Adipose tissue (tissue), 3 donors: Measurements from ENCODE around the gene U2AF2. TPM values are rescaled to one million over a fixed set of nuclear protein-coding genes. Genes with fewer than 3 reads are reported as not detected.

Source experiments
- H3K27ac ChIP-seq: one replicate; pipeline ENCODE4 v1.5.1; 2013; ENCODE audit warnings: low read depth, low read length
- WGBS, 3 donors: extraction: QIAGEN DNeasy Blood & Tissue Kit; methylation state at CpG; one replicate each; pipeline ENCODE4 v1.1.7; 2013; 5-methylcytosine and 5-hydroxymethylcytosine counted together
- polyA plus RNA-seq, 3 donors: library from polyadenylated mRNA; stranded (reverse); fragments of 200-250 nt; gene quantifications; one replicate each; pipeline ENCODE4 v1.2.3, GENCODE V29; 2013
- donor health status: healthy with polysubstance abuse.
- donor health status: Bipolar disorder and iron deficiency.
- donor health status: healthy.

U2AF2 gene
- polyA plus RNA-seq, result 100 to 1,000 TPM in 1 of 3 donors, 10 to 100 TPM in 2; 54.3 to 122 (median 95.0) TPM

GRCh38 chr19:55654868-55655647 is at the start of gene U2AF2:
Gene U2AF2 (plus strand): TSS chr19:55655035. CDS start chr19:55655105, 70 bp downstream.
- 0 to 1% (median 0%) methylated on average over 68 to 95 of the region's 95 CpGs for WGBS, 3 donors
- H3K27ac ChIP-seq, result peak within 1 kb of the TSS; percentile 92

GRCh38 chr19:55605207-55605636 is 49.6 kb upstream of the U2AF2 start:
- H3K27ac ChIP-seq, result peak overlapping the region; percentile 80
- 0 to 1% (median 1%) methylated on average over 36 to 43 of the region's 43 CpGs for WGBS, 3 donors

GRCh38 chr19:55605637-55606470 is 49.0 kb upstream of the U2AF2 start, which contains the start of gene ZNF865:
Gene ZNF865 (plus strand): TSS chr19:55605647. CDS start chr19:55613619, 7,972 bp downstream.
- 0 to 1% (median 1%) methylated on average over 18 to 44 of the region's 44 CpGs for WGBS, 3 donors
- H3K27ac ChIP-seq, result peak within 1 kb of the TSS; percentile 80

- WGBS, 3 donors, result 15 to 24% (median 17%) methylated on average over 12 of the region's 12 CpGs
- H3K27ac ChIP-seq, result no peak overlapping the region
Measured at GRCh38 chr19:55606471-55606787, 48.4 kb upstream of the U2AF2 start.

- no peak overlapping the region for H3K27ac ChIP-seq
Measured at GRCh38 chr19:55606817-55607216, 48.0 kb upstream of the U2AF2 start.

GRCh38 chr19:55609326-55609725 is 45.5 kb upstream of the U2AF2 start:
- 61 to 95% (median 69%) methylated on average over 5 of the region's 5 CpGs for WGBS, 3 donors
- H3K27ac ChIP-seq, result no peak overlapping the region

More at GRCh38 chr19:55606817-55607216, 48.0 kb upstream of the U2AF2 start:
- WGBS, 3 donors, result 63 to 69% (median 66%) methylated on average over 9 of the region's 9 CpGs

GRCh38 chr19:55611300-55611982 is 43.4 kb upstream of the U2AF2 start:
- WGBS, 3 donors, result 59 to 79% (median 78%) methylated on average over 15 of the region's 15 CpGs
- H3K27ac ChIP-seq, result no peak overlapping the region

- H3K27ac ChIP-seq, result no peak overlapping the region
- 80 to 88% (median 83%) methylated on average over 3 of the region's 3 CpGs for WGBS, 3 donors
Measured at GRCh38 chr19:55611983-55612645, 42.7 kb upstream of the U2AF2 start.

- WGBS, 3 donors, result 92 to 96% (median 96%) methylated on average over 22 to 27 of the region's 27 CpGs
- no peak overlapping the region for H3K27ac ChIP-seq
Measured at GRCh38 chr19:55613396-55613795, 41.4 kb upstream of the U2AF2 start.

- H3K27ac ChIP-seq, result no peak overlapping the region
- 92 to 96% (median 96%) methylated on average over 54 to 75 of the region's 75 CpGs for WGBS, 3 donors
Measured at GRCh38 chr19:55613930-55614710, 40.7 kb upstream of the U2AF2 start.

- no peak overlapping the region for H3K27ac ChIP-seq
- WGBS, 3 donors, result 97 to 98% (median 97%) methylated on average over 88 to 98 of the region's 98 CpGs
Measured at GRCh38 chr19:55614711-55615542, 39.9 kb upstream of the U2AF2 start.

- no peak overlapping the region for H3K27ac ChIP-seq
- WGBS, 3 donors, result 97% methylated on average over 82 to 88 of the region's 88 CpGs
Measured at GRCh38 chr19:55615543-55616394, 39.1 kb upstream of the U2AF2 start.

- 96 to 97% (median 97%) methylated on average over 38 of the region's 38 CpGs for WGBS, 3 donors
Measured at GRCh38 chr19:55616395-55616875, 38.4 kb upstream of the U2AF2 start.

GRCh38 chr19:55617426-55617825 is 37.4 kb upstream of the U2AF2 start:
- no peak overlapping the region for H3K27ac ChIP-seq
- WGBS, 3 donors, result 76 to 90% (median 82%) methylated on average over 8 of the region's 8 CpGs

More at GRCh38 chr19:55616395-55616875, 38.4 kb upstream of the U2AF2 start:
- H3K27ac ChIP-seq, result no peak overlapping the region

- WGBS, 3 donors, result 80 to 90% (median 82%) methylated on average over 7 of the region's 7 CpGs
- H3K27ac ChIP-seq, result no peak overlapping the region
Measured at GRCh38 chr19:55618426-55618825, 36.4 kb upstream of the U2AF2 start.

GRCh38 chr19:55619286-55619685 is 35.5 kb upstream of the U2AF2 start:
- 47 to 87% (median 62%) methylated on average over 3 of the region's 3 CpGs for WGBS, 3 donors
- no peak overlapping the region for H3K27ac ChIP-seq
